ENCODE results near the gene ARFIP1.
"Not testable (repeated sequence)": the region's sequence is repeated elsewhere in the genome, so short reads cannot be mapped to it uniquely, and the experiment has no call there.

ARFIP1 gene

DNA sequence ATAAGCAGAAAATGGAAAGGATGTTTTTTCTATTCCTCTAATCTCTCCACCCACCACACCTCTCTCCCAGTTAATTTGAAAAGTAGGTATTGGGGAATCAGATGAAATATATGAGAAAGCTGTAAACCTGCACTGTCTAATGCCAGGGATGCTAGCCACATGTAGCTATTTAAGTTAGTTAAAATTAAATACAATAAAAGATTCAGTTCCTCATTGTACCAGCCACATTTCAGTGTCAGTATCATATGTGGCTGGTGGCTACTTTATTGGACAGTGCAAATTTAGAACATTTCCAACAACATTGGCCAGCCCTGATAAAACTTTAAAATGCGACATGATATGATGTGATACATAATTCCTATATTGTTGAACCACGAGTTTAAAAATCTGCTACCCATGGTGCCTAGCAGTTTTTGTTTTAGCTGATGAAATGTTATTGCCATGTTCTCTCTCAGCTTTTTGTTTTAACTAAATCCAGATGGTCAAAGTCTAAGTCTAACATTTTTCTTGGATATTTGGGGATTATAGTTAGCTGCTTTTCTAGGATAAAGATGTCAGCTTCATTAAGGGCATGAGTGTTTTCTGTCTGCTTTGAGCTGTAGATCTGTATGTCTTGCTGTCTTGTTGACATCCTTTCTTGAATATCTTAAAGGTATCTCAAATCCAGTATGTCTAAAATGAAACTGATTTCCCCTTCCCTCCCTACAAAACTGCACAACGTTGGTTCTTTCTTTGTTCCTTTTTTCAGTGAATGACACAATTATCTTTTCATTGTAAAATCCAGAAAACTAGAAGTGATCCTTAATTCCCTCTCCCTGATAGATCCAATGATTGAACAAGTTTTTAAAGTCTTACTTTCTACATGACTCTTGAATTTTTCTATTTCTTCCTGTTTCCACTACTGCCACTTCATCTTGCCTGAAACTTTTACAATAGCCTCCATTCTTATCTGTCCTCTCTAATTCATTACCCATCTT is 6.2 kb downstream of the ARFIP1 start:
- DNase-seq, result no peak

DNA sequence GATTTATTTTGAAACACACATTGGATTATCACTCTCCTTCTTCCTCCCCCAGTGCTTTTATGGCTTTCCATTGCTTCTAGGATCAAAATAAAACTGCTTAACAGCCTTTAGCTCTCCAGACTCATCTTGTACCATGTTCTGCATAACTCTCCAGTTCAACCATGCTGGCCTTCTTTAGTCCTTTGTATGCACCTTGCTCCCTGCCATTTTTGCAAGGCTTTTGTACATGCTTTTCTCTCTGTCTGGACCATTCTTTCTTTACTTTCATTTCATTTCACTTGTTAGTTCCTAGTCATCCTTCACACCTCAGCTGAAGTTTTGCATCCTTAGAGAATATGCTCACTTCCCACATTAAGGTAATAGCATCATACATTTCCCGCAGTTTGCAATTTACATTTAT is 6.9 kb downstream of the ARFIP1 start:
- DNase-seq, result no peak

DNA sequence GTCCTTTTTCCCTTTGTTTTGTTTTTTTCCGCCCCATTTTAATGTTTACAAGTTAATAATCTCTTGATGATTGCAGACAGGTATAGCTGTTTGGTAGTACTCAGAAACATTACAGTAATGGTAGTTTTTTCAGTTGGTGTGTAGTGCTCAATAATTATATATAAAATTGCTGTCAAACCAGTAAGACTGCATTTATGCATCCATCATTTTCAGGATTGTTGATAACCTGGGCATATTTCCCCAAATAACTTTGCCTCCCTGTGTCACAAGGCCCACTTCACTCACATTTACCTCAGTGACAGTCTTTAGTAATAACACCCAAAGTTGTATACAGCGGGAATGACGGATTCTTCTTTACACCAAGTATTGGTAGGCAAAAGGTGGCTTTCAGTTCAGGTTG is 16.1 kb downstream of the ARFIP1 start:
- DNase-seq, result no peak

DNA sequence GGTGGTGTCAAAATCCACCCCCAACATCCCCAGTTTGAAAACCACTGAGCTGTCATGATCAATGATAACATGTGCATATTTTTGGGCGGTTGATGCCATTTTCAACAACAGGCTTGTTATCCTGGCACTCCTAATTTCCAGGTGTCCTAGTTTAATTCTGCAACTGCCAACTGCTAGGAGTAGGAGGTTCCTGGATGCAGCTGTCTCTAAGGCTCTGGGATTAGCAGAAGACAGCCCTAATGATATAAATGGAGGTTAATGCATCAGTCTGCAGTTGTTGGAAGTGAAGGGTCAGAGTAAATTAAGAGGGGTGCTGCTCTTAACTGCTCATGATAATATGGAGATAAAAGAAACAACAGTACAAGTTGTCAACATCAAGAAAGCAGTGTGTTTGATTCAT is 23.8 kb downstream of the ARFIP1 start:
- no peak for DNase-seq

DNA sequence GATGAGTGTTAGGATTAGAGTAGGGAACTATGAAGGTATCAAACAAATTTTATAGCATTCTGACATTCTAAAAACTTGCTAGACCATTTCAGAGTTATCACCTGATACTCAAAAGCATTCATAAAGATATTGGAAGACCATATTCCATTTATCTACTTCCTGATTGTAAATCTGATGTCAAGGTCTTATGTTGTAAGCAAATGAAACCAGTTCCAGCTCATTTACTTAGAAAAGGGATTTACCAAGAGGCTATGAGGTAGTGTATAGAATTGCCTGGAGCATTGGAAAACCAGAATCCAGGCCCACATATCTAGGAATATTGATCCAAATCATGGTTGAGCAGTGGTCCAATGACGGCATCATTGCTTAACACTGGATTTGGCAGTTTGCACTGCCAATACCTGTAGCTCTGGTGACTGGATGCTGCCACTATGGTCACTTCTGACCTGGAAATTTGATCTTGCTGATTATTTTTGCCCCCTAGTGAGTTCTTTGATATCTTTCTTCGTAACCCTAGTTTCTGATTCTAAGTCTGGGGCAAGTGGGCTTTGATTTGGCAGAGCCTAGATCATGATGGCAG is 25.4 kb downstream of the ARFIP1 start:
- DNase-seq, result no peak

DNA sequence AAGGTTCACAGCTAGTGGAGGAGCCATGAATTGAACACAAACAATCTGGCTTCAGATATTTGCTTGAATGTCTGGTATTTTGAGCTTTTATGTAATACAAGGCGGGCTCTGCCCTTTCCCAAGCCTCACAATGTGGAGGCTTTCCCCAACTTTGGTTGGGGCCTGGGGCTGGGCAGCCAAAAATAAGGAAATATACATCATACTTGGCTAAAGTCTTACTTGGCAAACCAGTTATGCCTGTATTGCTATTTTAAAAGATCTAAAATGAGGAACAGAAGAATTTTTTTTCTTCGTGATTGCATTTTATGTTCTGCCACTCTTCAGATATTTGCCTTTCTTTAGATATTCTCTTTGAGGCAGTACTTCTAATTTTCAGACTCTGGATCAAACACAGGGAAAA is 26.1 kb downstream of the ARFIP1 start:
- no peak for DNase-seq

DNA sequence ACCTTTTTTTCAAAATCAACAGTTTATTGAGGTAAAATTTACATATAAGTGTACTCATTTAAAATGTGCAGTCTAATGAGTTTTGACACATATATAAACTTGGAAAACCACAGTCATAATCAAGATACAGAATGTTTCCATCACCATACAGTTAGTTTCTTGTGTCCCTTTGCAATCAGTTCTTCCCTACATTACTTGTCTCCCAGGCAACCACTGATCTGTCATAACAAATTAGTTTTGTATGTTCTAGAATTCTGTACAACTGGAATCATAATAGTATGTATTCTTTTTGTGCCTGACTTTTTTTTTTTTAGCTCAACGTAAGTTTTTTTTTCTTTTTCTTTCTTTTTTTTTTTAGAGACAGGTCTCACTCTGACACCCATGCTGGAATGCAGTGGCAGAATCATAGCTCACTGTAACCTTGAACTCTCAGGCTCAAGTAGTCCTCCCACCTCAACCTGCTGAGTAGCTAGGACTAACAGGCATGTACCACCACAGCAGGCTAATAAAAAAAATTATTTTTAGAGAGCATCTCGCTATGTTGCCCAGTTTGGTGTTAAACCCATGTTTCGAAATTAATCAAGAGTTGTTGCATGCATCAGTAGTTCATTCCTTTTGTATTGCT is 26.9 kb downstream of the ARFIP1 start:
- DNase-seq, result no peak

DNA sequence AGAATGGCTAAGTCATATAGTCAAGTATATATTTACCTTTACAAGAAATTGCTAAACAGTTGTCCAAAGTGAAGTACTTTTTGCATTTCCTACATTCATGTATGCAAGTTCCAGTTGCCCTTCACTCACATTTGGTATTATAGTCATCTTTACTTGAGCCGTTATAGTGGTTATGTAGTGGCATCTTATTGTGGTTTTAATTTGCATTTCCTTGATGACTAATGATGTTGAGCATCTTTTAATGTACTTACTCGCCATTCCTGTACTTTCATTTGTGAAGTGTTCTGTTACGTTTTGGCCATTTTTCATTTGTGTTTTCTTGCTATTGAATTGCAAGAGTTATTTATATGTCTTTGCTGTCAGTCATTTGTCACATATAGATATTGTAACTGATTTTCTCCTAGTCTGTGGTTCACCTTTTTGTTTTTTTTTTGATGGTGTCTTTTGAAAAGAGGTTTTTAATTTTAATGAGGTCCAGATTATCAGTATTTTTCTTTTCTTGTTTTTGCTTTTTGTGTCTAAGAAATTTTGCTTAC is 27.6 kb downstream of the ARFIP1 start:
- no peak for DNase-seq

DNA sequence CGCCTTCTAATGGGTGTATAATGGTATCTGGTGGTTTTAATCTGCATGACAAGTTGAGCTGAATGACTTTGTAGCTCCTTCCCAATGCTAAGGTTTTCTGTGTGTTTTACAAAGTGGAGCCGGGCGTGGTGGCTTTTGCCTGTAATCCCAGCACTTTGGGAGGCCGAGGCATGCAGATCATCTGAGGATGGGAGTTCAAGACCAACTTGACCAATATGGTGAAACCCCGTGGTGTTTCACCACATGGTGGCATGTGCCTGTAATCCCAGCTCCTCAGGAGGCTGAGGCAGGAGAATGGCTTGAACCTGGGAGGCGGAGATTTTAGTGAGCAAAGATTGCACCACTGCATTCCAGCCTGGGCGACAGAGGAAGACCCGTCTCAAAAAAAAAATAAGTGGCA is 28.9 kb downstream of the ARFIP1 start:
- no peak for DNase-seq

DNA sequence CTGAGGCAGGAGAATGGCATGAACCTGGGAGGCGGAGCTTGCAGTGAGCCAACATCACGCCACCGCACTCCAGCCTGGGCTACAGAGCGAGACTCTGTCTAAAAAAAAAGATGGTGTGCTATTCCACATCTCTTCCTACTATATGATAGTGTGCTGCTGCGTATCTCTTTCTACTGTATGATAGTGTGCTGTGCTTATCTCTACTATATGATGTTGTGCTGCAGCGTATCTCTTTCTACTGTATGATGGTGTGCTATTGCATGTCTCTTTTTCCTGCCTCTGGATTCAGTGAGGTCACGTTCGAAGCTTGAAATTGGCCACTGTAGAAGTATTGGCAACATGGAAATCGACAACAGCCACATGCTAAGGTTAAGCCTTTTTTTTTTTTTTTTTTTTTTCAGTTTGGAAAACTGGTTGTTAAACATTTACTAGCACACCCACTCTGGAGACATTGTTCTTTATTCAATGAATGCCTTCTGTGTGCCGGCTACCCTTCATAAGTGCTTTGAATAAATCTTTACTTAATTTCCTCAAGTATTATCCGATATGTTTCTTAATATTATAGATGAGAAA is 31.0 kb downstream of the ARFIP1 start:
- no peak for DNase-seq

DNA sequence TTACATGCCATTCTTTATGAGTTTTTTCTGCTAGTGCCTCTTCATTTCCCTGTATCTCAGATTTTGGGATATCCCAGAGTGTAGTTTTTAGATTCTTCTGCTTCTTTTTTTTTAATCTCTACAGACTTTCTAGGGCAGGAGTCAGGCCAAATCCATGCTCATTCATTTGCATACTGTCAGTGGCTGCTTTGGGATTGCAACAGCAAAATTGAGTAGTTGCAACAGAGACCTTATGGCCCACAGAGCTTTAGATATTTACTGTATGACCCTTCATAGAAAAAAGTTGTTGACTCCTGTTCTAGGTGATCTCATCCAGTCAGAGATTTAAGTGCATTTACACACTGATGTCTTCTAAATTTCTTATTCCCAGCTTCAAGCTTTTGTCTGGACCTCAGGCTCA is 35.3 kb downstream of the ARFIP1 start:
- DNase-seq, result no peak

DNA sequence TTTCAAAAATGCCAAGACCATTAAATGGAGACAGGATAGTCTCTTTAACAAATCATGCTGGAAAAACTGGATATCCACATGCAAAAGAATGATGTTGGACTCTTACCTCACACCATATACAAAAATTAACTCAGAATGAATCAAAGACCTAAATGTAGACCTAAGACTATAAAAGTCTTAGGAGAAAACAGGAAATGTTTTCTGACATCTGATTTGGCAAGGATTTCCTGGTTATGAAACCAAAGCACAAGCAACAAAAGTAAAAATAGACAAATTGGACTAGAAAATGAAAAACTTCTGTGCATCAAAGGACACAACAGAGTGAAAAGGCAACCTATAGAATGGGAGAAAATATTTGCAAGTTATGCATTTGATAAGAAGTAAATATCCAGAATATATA is 37.6 kb downstream of the ARFIP1 start:
- DNase-seq, result no peak

DNA sequence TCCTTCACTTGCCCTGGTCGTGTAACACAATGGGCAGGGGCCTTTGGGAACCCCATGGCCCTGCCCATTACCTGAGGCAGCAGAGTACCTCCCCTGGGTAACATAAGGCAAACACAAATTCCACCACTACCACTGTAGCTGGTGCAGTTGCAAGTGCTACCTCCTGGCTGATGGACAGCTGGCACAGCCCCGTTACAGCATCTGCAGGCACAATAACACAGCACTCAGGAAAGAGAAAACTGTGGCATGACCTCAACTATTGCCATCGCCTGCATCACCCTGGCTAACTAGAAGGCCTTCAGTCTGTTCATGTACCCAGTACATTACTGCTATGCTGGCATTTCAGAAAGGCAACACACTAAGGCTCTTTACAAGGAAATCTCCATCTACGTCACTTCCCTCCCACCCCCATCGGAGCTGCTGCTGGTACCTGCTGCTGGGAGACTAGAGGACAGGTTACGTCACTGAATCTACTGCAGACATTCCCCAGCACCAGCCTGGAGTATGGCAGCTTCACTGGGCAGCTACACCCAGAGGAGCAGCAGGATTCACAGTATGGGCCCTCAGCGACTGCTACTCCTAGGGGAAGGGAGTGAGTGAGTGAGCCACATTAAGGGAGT is 39.4 kb downstream of the ARFIP1 start:
- DNase-seq, result no peak

DNA sequence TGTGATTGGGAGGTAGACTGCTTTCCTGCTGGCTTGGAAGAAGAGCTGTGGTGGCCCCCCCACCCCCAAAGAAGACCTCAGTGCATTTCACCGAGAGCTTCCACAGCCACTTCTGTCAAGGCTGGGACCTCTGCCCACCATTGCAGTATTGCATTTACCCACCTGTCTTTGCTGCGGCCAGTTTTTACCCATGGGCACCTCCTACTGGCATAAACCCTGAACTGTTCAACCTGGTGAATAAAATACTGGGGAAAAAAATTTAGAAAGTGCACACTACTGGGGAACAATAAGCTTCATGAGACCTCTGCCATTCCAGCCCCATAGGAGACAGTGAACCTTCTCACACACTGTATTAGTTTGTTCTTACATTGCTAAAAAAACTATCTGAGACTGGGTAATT is 40.3 kb downstream of the ARFIP1 start:
- no peak for DNase-seq

DNA sequence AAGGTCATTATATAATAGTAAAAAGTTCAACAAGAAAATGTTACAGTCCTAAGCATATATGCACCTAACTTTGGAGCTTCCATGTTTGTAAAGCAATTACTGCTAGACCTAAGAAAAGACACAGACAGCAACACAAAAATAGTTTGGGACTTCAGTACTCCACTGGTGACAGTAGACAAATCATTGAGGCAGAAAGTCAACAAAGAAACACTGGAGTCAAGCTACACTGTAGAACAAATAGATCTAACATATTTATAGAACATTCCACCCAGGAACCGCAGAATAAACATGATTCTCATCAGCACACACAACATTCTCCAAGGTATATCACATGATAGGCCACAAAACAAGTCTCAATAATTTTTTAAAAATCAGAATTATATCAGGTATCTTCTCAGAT is 42.6 kb downstream of the ARFIP1 start:
- DNase-seq, result no peak

DNA sequence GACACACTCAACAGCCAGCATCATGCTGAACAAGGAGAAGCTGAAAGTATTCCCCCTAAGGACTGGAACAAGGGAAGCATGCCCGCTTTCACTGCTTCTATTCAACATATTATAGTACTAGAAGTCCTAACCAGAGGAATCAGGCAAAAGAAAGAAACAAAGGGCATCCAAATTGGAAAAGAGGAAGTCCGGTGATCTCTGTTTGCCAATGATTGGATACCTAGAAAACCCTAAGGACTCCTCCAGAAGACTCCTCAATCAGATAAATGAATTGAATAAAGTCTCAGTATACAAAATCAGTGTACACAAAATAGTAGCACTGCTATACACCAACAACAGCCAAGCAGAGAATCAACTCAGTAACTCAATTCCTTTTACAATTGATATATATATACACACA is 44.8 kb downstream of the ARFIP1 start:
- DNase-seq, result no peak

DNA sequence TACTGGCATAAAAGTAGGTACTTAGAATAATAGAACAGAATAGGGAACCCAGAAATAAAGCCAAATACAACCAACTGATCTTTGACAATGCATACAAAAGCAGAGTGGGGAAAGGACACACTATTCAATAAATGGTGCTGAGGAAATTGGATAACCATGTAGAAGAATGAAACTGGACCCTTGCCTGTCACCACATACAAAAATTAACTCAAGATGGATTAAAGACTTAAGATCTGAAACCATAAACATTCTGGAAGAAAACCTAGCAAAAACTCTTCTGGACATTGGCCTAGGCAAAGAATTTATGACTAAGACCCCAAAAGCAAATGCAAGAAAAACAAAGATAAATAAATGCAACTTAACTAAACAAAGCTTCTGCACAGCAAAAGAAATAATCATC is 45.6 kb downstream of the ARFIP1 start:
- DNase-seq, result no peak

DNA sequence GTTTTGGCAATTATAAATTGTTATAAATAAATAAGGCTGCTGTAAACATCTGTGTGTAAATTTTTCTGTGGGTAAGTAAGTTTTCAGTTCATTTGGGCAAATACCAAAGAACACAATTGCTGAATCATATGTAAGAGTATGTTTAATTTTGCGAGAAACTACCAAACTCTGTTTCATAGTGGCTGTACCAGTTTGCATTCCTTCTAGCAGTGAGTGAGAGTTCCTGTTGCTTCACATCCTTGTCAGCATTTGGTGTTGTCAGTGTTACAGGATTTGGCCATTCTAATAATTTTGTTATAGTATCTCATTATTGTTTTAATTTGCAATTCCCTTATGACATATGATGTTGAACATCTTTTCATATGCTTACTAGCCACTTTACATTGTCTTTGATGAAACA is 48.4 kb downstream of the ARFIP1 start:
- DNase-seq, result no peak

DNA sequence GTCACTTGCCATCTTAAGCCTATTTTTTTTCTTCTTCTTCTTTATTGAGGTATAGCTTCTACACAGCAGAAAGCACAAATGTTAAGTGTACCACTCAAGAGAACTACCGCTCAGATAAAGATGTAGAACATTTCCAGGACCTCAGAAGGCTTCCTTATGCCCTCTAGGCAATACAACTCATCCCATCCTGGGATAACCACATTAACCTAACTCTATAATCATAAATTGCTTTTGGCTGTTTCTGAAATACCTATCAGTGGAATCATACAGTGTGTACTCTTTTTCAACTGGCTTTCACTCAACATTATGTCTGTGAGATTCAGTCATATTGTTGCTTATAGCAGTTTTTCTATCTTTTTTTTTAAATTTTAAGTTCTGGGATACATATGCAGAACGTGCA is 51.7 kb downstream of the ARFIP1 start:
- no peak for DNase-seq

DNA sequence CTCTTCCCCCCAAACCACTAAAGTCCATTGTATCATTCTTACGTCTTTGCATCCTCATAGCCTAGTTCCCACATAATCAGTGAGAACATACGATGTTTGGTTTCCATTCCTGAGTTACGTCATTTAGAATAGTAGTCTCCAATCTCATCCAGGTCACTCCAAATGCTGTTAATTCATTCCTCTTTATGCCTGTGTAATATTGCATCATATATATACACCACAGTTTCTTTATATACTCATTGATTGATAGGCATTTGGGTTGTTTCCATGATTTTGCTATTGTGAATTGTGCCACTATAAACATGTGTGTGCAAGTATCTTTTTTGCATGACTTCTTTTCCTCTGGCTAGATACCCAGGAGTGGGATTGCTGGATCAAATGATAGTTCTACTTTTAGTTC is 57.2 kb downstream of the ARFIP1 start:
- DNase-seq, result no peak

DNA sequence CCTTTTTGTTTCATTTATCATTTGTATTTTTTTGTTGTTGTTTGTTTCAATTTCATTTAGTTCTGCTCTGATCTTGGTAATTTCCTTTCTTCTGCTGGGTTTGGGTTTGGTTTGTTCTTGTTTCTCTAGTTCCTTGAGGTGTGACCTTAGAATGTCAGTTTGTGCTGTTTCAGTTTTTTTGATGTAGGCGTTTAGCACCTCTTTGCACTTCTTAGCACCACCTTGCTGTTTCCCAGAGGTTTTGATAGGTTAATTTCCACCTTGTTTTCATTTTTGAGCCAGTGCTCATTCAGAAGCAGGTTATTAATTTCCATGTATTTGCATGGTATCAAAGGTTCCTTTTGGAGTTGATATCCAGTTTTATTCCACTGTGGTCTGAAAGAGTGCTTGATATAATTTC is 60.0 kb downstream of the ARFIP1 start:
- DNase-seq, result not testable (repeated sequence)

DNA sequence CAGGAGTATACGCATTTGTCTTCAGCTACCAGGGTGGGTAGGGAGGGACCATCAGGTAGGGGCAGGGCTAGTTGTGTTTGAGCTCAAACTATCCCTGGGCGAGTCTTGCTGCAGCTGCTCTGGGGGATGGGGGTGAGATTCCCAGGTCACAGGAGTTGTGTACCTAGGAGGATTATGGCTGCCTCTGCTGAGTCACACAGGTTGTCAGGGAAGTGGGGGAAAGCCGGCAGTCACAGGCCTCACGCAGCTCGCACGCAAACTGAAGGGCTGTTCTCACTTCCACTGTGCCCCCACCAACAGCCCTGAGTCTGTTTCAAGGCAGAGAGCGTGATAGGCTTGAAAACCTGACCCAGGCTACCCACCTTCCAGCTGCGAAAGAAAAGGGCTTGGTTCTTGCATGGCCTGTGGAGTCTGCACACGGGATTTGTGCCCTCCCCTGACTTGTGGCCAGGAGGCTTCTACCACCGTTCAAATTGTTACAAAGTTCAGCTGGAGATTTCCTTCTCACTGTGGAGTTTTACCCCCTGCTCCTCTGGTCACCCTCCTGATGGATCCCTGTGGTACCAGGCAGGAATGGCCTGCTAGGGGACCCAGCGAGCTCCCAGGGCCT is 63.8 kb downstream of the ARFIP1 start:
- no peak for DNase-seq

DNA sequence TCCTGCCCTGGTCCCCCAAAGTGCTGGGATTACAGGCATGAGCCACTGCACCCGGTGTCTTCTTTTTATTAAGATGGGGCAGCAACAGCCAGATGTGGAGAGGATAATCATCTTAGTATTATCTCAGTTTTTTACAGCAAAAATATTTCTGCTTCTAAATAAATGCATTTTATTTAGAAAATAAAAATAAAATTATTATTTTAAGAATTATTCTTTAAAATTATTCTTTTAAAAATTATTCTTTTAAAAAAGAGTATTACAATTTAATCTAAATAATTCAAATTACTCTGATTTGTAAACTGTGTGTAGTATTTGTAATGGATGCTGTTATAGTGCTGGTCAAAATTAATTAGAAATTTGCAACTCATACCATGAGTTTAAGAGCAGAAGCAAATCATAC is 67.6 kb downstream of the ARFIP1 start:
- DNase-seq, result no peak

Measured in activated CD4-positive, alpha-beta T cell treated with anti-CD3 and anti-CD28 coated beads, Interleukin-2, amount 50 U/mL, for 4 hours (primary cell).